Breast epithelium (tissue), 3 donors: ENCODE data around the gene ITGAE.

ENCODE experiments used
- POLR2A ChIP-seq: fragments of 450-650 bp; IDR thresholded peaks from one replicate; pipeline ENCODE4 v1.6.1; 2016; ENCODE audit warnings: antibody characterized with exemption, mild to moderate bottlenecking, moderate library complexity
- TF ChIP-seq, protein P1 (sequence below), 3 donors: fragments of 450-650 bp; IDR thresholded peaks; one replicate each; pipeline ENCODE4 v1.5.1; 2016 to 2017; ENCODE audit warnings: antibody characterized with exemption in 3 of 3, mild to moderate bottlenecking in 3 of 3, moderate library complexity in 3 of 3

DNA sequence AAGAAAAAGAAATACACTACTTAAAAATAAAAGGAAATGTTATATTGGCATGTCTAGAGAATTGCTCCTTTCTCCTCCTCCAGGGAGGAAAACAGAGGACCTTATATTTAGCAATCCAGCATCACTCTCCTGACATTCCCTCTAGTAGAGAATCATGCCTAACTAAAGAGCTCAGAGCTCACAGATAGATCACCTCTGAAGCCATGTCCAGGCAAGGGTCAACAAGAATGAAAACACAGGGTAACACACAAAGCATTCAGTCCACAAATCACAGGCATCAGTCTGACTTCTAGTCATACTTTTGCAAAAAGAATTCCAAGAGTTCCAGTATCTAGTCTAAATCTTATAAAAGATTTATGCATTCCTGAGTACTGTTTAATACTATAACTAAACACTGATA, 81.7 kb downstream of the ITGAE start:
- TF ChIP-seq, protein P1, sequence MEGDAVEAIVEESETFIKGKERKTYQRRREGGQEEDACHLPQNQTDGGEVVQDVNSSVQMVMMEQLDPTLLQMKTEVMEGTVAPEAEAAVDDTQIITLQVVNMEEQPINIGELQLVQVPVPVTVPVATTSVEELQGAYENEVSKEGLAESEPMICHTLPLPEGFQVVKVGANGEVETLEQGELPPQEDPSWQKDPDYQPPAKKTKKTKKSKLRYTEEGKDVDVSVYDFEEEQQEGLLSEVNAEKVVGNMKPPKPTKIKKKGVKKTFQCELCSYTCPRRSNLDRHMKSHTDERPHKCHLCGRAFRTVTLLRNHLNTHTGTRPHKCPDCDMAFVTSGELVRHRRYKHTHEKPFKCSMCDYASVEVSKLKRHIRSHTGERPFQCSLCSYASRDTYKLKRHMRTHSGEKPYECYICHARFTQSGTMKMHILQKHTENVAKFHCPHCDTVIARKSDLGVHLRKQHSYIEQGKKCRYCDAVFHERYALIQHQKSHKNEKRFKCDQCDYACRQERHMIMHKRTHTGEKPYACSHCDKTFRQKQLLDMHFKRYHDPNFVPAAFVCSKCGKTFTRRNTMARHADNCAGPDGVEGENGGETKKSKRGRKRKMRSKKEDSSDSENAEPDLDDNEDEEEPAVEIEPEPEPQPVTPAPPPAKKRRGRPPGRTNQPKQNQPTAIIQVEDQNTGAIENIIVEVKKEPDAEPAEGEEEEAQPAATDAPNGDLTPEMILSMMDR (IDR thresholded peaks at IDR 0.05), result no peak
- no peak for TF ChIP-seq POLR2A
